ENCODE data around the gene TRIP11. TPM values are rescaled to one million over a fixed set of nuclear protein-coding genes. Genes with fewer than 3 reads are reported as not detected.
"Not testable (repeated sequence)": the region's sequence is repeated elsewhere in the genome, so short reads cannot be mapped to it uniquely, and the experiment has no call there.

Gene TRIP11
- total RNA-seq, result 55.9 TPM
- 10 to 100 TPM; 39.8 to 44.5 (median 43.2) TPM for polyA plus RNA-seq

DNA sequence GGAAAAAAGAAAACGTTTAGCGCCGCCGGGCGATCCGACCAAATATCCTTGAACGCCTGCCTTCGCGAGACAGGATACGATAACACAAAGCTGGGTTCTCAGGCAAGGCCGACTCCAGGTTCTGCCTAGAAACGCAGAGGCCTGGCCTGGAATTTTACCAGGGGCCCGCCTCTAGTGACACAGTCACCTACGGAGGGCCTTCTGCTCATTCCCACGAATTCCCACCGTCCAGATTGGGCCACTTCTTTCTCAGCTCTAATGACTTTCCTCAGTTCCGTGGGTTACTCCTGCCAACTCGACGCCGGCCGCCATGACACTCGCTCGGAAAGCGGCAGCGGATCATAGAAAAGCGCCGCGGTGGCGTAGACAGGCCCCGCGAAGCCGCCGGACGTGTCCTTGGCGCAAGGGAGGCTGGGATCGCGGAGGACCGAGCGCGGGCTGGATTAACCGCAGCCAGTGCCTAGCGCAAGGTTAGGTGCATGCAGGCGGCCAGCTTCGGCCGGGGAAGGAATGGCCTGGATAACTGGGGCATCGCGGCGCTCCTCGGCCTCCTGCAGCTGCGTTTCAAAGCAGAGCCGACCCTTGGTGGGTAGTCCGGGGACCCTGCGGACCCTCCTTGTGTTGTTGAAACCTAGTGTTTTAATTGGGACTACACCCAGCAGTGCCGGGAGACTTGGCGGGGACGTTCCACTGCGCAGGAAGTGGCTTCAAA is at the start of gene TRIP11:
TRIP11 (minus strand) TSS at position 341 of the 712 bp plus-strand sequence. CDS start 374 bp downstream, outside the sequence.
- H3K4me1 Mint-ChIP-seq, result peaks cover 31 to 54% (median 40%) of the 10 kb centered on the region in 4 donors

DNA sequence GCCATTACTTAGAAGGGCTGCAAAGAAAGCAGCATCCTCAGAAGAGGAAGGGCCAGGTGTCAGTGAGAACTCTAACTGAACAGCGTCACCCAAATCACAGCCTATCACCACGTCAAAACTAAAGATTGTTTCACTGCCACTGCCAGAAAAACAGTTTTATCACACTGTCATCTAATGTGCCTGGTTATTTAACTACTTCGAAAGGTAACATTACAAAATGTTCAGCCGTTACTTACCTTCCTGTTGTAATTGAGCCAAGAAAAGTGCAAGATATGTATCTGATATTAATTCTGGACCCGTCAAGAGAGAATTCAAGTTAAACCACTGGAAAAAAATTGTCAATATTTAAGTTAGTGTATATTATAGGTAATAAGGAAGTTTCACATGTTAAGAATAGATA is 48.6 kb upstream of the TRIP11 start:
- Mint-ChIP-seq H3K4me1 (peaks cover 0 to 6% (median 2%) of the 10 kb centered on the region in 4 donors), H3K27me3 (no peaks in the 10 kb centered on the region), H3K36me3 (peaks cover 46% of the 10 kb centered on the region), H3K27ac (no peak overlapping the region), H3K4me3 (no peak overlapping the region), H3K9me3 (no peaks in the 10 kb centered on the region)
- no peak for ATAC-seq (ENCODE audit: low read depth in 2 of 2)
- DNase-seq, result no peak
- H3K36me3 ChIP-seq (ENCODE audit: control insufficient read depth, insufficient read depth, low read length), result peaks cover 43% of the 10 kb centered on the region
- no peaks in the 10 kb centered on the region for H3K27me3 ChIP-seq (ENCODE audit: control insufficient read depth, insufficient read depth, low read length)
- H3K4me3 ChIP-seq (ENCODE audit: low read depth, low read length), result no peak overlapping the region
- no peak overlapping the region for H3K27ac ChIP-seq (ENCODE audit: insufficient read depth, low read length, poor library complexity, severe bottlenecking)
- no peaks in the 10 kb centered on the region for H3K9me3 ChIP-seq (ENCODE audit: control insufficient read depth in 2 of 2, low read length in 2 of 2)
- H3K4me1 ChIP-seq (ENCODE audit: control insufficient read depth, insufficient read depth, low read length, poor library complexity, severe bottlenecking), result no peaks in the 10 kb centered on the region

More for the DNA sequence above, at the start of gene TRIP11:
- Histone ChIP-seq H3K4me1 (ENCODE audit: control insufficient read depth, insufficient read depth, low read length, poor library complexity, severe bottlenecking) (peaks cover 38% of the 10 kb centered on the region), H3K36me3 (ENCODE audit: control insufficient read depth, insufficient read depth, low read length) (no peaks in the 10 kb centered on the region), H3K9me3 (ENCODE audit: control insufficient read depth in 2 of 2, low read length in 2 of 2) (no peaks in the 10 kb centered on the region), H3K4me3 (ENCODE audit: low read depth, low read length) (peak within 1 kb of the TSS; percentile 98), H3K27me3 (ENCODE audit: control insufficient read depth, insufficient read depth, low read length) (no peaks in the 10 kb centered on the region), H3K27ac (ENCODE audit: insufficient read depth, low read length, poor library complexity, severe bottlenecking) (peak within 1 kb of the TSS; percentile 89)
- Mint-ChIP-seq H3K4me3 (peak within 1 kb of the TSS; percentile 96 to 100 (median 98)), H3K36me3 (peaks cover 7% of the 10 kb centered on the region), H3K27me3 (no peaks in the 10 kb centered on the region), H3K9me3 (no peaks in the 10 kb centered on the region), H3K27ac (peak within 1 kb of the TSS in 2 of 3 donors; percentile 99)
- DNase-seq (peak; percentile 87 to 97 (median 95)), ATAC-seq (ENCODE audit: low read depth in 2 of 2) (peak; percentile 95 to 98)

GRCh38 chr14:92074555-92074954 is 34.7 kb upstream of the TRIP11 start:
- peaks cover 24% of the 10 kb centered on the region for H3K36me3 Mint-ChIP-seq

DNA sequence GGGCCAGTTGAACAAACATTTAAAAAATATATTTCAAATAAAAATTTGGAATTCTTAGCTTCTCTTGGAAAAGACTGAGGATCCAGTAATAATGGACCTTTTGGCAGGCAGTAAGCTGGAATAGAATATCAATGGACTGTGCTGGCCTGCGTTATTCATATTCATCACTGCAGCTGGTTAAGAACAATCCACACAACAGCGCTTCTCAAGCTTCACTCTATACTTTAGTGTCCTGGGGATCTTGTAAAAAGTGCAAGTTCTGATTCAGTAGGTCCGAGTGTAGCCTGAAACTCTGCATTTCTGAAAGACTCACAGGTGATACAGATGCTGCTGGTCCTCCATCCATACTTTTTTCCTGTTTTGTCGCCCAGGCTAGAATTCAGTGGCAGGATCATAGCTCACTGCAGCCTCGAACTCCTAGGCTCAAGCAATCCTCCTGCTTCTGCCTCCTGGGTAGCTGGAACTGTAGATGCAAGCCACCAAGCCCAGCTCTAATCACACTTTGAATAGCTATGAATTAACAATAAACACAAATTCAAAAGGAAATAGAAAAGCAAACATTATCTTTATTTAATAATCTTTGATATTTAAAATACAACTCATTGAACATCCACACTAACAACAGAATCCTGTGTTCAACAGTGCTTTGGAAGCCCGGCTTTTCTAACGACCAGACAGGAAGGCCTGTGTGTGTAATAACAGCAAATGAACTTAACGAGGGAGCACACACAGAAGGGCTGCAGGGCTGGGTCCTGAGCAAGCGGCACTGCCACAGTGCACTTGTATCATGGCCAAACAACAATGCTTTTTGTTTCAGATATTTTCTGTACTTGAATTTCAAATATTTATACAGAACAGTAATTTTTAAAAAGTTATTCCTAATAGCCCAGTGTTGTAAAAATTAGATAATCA is 18.4 kb upstream of the TRIP11 start:
- peaks cover 8% of the 10 kb centered on the region for H3K36me3 Mint-ChIP-seq
- DNase-seq (no peak), ATAC-seq (ENCODE audit: low read depth in 2 of 2) (no peak)
- H3K4me1 Mint-ChIP-seq, result peaks cover 0 to 2% (median 0%) of the 10 kb centered on the region in 4 donors
- Histone ChIP-seq H3K27me3 (ENCODE audit: control insufficient read depth, insufficient read depth, low read length) (no peaks in the 10 kb centered on the region), H3K4me3 (ENCODE audit: low read depth, low read length) (no peak overlapping the region), H3K36me3 (ENCODE audit: control insufficient read depth, insufficient read depth, low read length) (peaks cover 5% of the 10 kb centered on the region), H3K27ac (ENCODE audit: insufficient read depth, low read length, poor library complexity, severe bottlenecking) (no peak overlapping the region), H3K9me3 (ENCODE audit: control insufficient read depth in 2 of 2, low read length in 2 of 2) (no peaks in the 10 kb centered on the region), H3K4me1 (ENCODE audit: control insufficient read depth, insufficient read depth, low read length, poor library complexity, severe bottlenecking) (no peaks in the 10 kb centered on the region)
- no peaks in the 10 kb centered on the region for H3K27me3 Mint-ChIP-seq
- H3K4me3 Mint-ChIP-seq, result no peak overlapping the region
- H3K9me3 Mint-ChIP-seq, result no peaks in the 10 kb centered on the region
- H3K27ac Mint-ChIP-seq, result no peak overlapping the region

More at GRCh38 chr14:92074555-92074954, 34.7 kb upstream of the TRIP11 start:
- no peak overlapping the region for H3K27ac ChIP-seq (ENCODE audit: insufficient read depth, low read length, poor library complexity, severe bottlenecking)
- Mint-ChIP-seq H3K27me3 (no peaks in the 10 kb centered on the region), H3K4me3 (no peak overlapping the region), H3K4me1 (peaks cover 0 to 5% (median 0%) of the 10 kb centered on the region in 4 donors), H3K9me3 (no peaks in the 10 kb centered on the region), H3K27ac (no peak overlapping the region)
- H3K4me1 ChIP-seq (ENCODE audit: control insufficient read depth, insufficient read depth, low read length, poor library complexity, severe bottlenecking), result no peaks in the 10 kb centered on the region
- no peaks in the 10 kb centered on the region for H3K27me3 ChIP-seq (ENCODE audit: control insufficient read depth, insufficient read depth, low read length)
- ATAC-seq (ENCODE audit: low read depth in 2 of 2), result no peak
- H3K4me3 ChIP-seq (ENCODE audit: low read depth, low read length), result no peak overlapping the region
- no peak for DNase-seq
- H3K36me3 ChIP-seq (ENCODE audit: control insufficient read depth, insufficient read depth, low read length), result peaks cover 33% of the 10 kb centered on the region
- H3K9me3 ChIP-seq (ENCODE audit: control insufficient read depth in 2 of 2, low read length in 2 of 2), result no peaks in the 10 kb centered on the region

DNA sequence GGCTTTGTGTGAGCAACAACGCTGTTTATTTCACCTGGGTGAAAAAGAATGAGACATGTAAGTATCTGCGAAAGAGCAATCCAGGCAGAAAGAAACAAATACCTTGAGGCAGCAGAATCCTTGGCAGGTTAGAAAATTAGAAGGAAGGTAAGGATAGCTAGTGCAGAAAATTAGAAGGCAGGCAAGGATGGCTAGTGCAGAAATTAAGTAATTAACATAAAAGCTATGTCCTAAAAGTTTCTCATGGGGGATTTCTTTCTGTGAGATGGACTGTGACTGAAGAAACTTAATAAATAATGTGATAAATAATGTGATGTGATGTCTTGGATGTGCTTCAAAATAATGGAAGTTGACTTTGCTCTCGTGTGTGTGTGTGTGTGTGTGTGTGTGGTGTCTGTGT is 9.9 kb upstream of the TRIP11 start:
- Mint-ChIP-seq H3K27ac (peak overlapping the region in 1 of 3 donors; percentile 68), H3K4me3 (no peak overlapping the region), H3K9me3 (peaks cover 0 to 19% (median 6%) of the 10 kb centered on the region in 7 donors), H3K36me3 (peaks cover 28% of the 10 kb centered on the region), H3K27me3 (no peaks in the 10 kb centered on the region), H3K4me1 (peaks cover 5 to 15% (median 7%) of the 10 kb centered on the region in 4 donors)
- Histone ChIP-seq H3K27ac (ENCODE audit: insufficient read depth, low read length, poor library complexity, severe bottlenecking) (no peak overlapping the region), H3K4me1 (ENCODE audit: control insufficient read depth, insufficient read depth, low read length, poor library complexity, severe bottlenecking) (no peaks in the 10 kb centered on the region), H3K9me3 (ENCODE audit: control insufficient read depth in 2 of 2, low read length in 2 of 2) (peaks cover 0 to 4% of the 10 kb centered on the region in 2 experiments), H3K27me3 (ENCODE audit: control insufficient read depth, insufficient read depth, low read length) (no peaks in the 10 kb centered on the region), H3K4me3 (ENCODE audit: low read depth, low read length) (no peak overlapping the region), H3K36me3 (ENCODE audit: control insufficient read depth, insufficient read depth, low read length) (no peaks in the 10 kb centered on the region)
- DNase-seq (no peak), ATAC-seq (ENCODE audit: low read depth in 2 of 2) (no peak)

GRCh38 chr14:92049221-92049620 is 9.4 kb upstream of the TRIP11 start:
- not testable (repeated sequence) for H3K27ac ChIP-seq (ENCODE audit: insufficient read depth, low read length, poor library complexity, severe bottlenecking); H3K4me3 ChIP-seq (ENCODE audit: low read depth, low read length); H3K4me3 Mint-ChIP-seq; DNase-seq; H3K4me1 ChIP-seq (ENCODE audit: control insufficient read depth, insufficient read depth, low read length, poor library complexity, severe bottlenecking); H3K27me3 Mint-ChIP-seq; H3K9me3 ChIP-seq (ENCODE audit: control insufficient read depth in 2 of 2, low read length in 2 of 2); H3K27ac Mint-ChIP-seq; H3K36me3 ChIP-seq (ENCODE audit: control insufficient read depth, insufficient read depth, low read length); H3K27me3 ChIP-seq (ENCODE audit: control insufficient read depth, insufficient read depth, low read length); ATAC-seq (ENCODE audit: low read depth in 2 of 2)
- Mint-ChIP-seq H3K36me3 (peaks cover 28% of the 10 kb centered on the region), H3K4me1 (peaks cover 5 to 15% (median 7%) of the 10 kb centered on the region in 4 donors), H3K9me3 (peaks cover 0 to 19% (median 6%) of the 10 kb centered on the region in 7 donors)

DNA sequence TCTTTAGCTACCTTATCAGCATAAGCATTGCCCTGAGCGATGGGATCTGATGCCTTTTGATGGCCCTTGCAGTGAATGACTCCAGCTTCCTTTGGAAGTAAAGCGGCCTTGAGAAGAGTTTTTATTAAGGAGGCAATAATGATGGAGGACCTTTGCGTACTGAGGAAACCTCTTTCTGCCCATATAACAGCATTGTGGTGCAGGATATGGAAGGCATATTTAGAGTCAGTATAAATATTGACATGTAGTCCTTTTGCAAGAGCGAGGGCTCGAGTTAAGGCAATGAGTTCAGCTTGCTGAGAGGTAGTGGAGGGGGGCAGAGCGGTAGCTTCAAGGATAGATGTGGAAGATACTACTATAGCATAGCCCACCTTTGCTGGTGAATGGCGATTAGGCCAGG is 6.0 kb upstream of the TRIP11 start:
- Mint-ChIP-seq H3K9me3 (peaks cover 0 to 19% (median 6%) of the 10 kb centered on the region in 7 donors), H3K36me3 (peaks cover 23% of the 10 kb centered on the region)
- not testable (repeated sequence) for H3K27ac Mint-ChIP-seq; H3K27ac ChIP-seq (ENCODE audit: insufficient read depth, low read length, poor library complexity, severe bottlenecking); H3K4me1 Mint-ChIP-seq; H3K9me3 ChIP-seq (ENCODE audit: control insufficient read depth in 2 of 2, low read length in 2 of 2); H3K4me3 ChIP-seq (ENCODE audit: low read depth, low read length); ATAC-seq (ENCODE audit: low read depth in 2 of 2); H3K27me3 Mint-ChIP-seq; H3K36me3 ChIP-seq (ENCODE audit: control insufficient read depth, insufficient read depth, low read length); H3K4me3 Mint-ChIP-seq; DNase-seq; H3K27me3 ChIP-seq (ENCODE audit: control insufficient read depth, insufficient read depth, low read length); H3K4me1 ChIP-seq (ENCODE audit: control insufficient read depth, insufficient read depth, low read length, poor library complexity, severe bottlenecking)
